SK-N-DZ (cell line): ENCODE measurements around the gene ANO3. TPM values are rescaled to one million over a fixed set of nuclear protein-coding genes. Genes with fewer than 3 reads are reported as not detected.
"Not testable (repeated sequence)": the region's sequence is repeated elsewhere in the genome, so short reads cannot be mapped to it uniquely, and the experiment has no call there.

Source experiments
- DNase-seq: peaks from one replicate; pipeline ENCODE4 v3.0.0-alpha.2; 2015; ENCODE audit warnings: low spot score
- polyA plus RNA-seq, 2 experiments: library from polyadenylated mRNA; depleted of rRNA; stranded (reverse); fragments of >200 nt; gene quantifications; 2 replicates each; pipeline ENCODE4 v1.2.3, GENCODE V29; 2014

The ANO3 gene
- polyA plus RNA-seq (2014; cell fraction: cytosol; rRNA removed): not detected in 2 replicates
- not detected in 2 replicates for polyA plus RNA-seq (2014; cell fraction: nucleus; rRNA removed)

GRCh38 chr11:26331911-26332571 lies at the start of gene ANO3:
ANO3 (plus strand) TSS chr11:26332130; CDS start chr11:26332276, 146 bp downstream.
- peak; percentile 93 for DNase-seq

- peak; percentile 28 for DNase-seq
These were observed 48.0 kb upstream of the ANO3 start for GRCh38 chr11:26283852-26284408.

- DNase-seq: peak; percentile 35
These were observed 46.3 kb upstream of the ANO3 start for GRCh38 chr11:26285608-26286007.

GRCh38 chr11:26286472-26287066 lies 45.4 kb upstream of the ANO3 start:
- peak; percentile 60 for DNase-seq

GRCh38 chr11:26287067-26287518 lies 44.8 kb upstream of the ANO3 start:
- no peak for DNase-seq

- peak; percentile 58 for DNase-seq
These were observed 34.5 kb upstream of the ANO3 start for GRCh38 chr11:26297189-26297975.

- not testable (repeated sequence) for DNase-seq
These were observed 15.6 kb upstream of the ANO3 start for GRCh38 chr11:26316372-26316771.

GRCh38 chr11:26319906-26320305 lies 12.0 kb upstream of the ANO3 start:
- no peak for DNase-seq

GRCh38 chr11:26321516-26321915 lies 10.4 kb upstream of the ANO3 start:
- DNase-seq: no peak

GRCh38 chr11:26322335-26323067 lies 9.4 kb upstream of the ANO3 start:
- no peak for DNase-seq

- DNase-seq: no peak
These were observed 8.1 kb upstream of the ANO3 start for GRCh38 chr11:26323837-26324236.

- no peak for DNase-seq
These were observed 7.7 kb upstream of the ANO3 start for GRCh38 chr11:26324270-26324669.

GRCh38 chr11:26326793-26327400 lies 5.0 kb upstream of the ANO3 start:
- no peak for DNase-seq

GRCh38 chr11:26329206-26329605 lies 2.7 kb upstream of the ANO3 start:
- no peak for DNase-seq

- no peak for DNase-seq
These were observed 1.7 kb upstream of the ANO3 start for GRCh38 chr11:26330262-26330661.

GRCh38 chr11:26332572-26332915 lies 614 bp downstream of the ANO3 start:
- no peak for DNase-seq

- no peak for DNase-seq
These were observed 2.0 kb downstream of the ANO3 start for GRCh38 chr11:26333906-26334305.

- DNase-seq: no peak
These were observed 4.0 kb downstream of the ANO3 start for GRCh38 chr11:26335903-26336302.

- DNase-seq: no peak
These were observed 12.7 kb downstream of the ANO3 start for GRCh38 chr11:26344647-26345046.

GRCh38 chr11:26348776-26349175 lies 16.8 kb downstream of the ANO3 start:
- DNase-seq: no peak

GRCh38 chr11:26350002-26350401 lies 18.1 kb downstream of the ANO3 start:
- DNase-seq: no peak
